ENCODE measurements around the gene TANC2. TPM values are rescaled to one million over a fixed set of nuclear protein-coding genes. Genes with fewer than 3 reads are reported as not detected.

Gene TANC2
- total and polyA plus RNA-seq, 2 donors (not counting 3 experiments of a cell fraction or from before 2014, with no cell fraction given) = 7.9 to 30.8 TPM

DNA sequence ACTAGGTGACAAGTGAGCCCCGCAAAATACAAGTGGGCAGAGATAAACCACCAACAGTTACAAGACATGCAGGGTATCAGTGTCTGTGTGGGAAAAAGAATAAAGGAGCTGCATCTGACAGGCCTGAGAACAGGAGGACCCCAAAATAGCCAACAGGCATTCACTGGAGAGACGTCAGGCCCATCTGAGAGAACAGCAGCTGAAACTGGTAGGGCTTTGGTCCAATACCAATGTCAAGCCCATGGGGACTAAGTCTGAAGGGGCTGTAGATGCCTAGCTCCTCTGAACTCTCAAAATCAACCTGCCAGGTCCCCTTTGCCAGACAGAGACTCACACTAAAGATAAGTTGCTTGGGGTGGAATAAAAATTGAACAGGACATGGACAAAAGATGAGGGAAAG, 30.5 kb upstream of the TANC2 start:
- no TSS peak for BruUV-seq (replicated peaks)
- no peaks in the 10 kb centered on the region for H3K9me1 ChIP-seq (replicated peaks; ENCODE audit: control insufficient read depth, extremely low read depth, insufficient read depth, low read length)
- H3K9me3 ChIP-seq (replicated peaks; ENCODE audit: control insufficient read depth, insufficient read depth, low read length) = no peaks in the 10 kb centered on the region
- no peaks in the 10 kb centered on the region for H3K36me3 ChIP-seq (ENCODE audit: control insufficient read depth in 2 of 2, extremely low read depth in 1 of 2, insufficient read depth in 2 of 2, low read length in 2 of 2)
- dilution Hi-C loops (cut with MboI; ENCODE audit: extremely low pct_ligation_motif_present, low sequenced_read_pairs) (no loop called here), intact Hi-C loops (cut with micrococcal nuclease) (no loop called here)
- FAIRE-seq = no peak
- H3K4me3 ChIP-seq (replicated peaks in 1 of 3; ENCODE audit: insufficient read depth in 1 of 3, low read depth in 1 of 3, low read length in 3 of 3) = no peak overlapping the region
- H3K4me1 ChIP-seq (ENCODE audit: control insufficient read depth, extremely low read depth, insufficient read depth, low read length) = no peaks in the 10 kb centered on the region
- POLR2A ChIA-PET = no interaction called here
- H3K9ac ChIP-seq (replicated peaks; ENCODE audit: extremely low read depth, insufficient read depth, low read length) = no peak overlapping the region
- TF ChIP-seq POLR2AphosphoS5 (IDR thresholded peaks at IDR 0.05; ENCODE audit: insufficient read depth, low read depth, low read length) (no peak), EZH2 (IDR thresholded peaks at IDR 0.05; ENCODE audit: borderline replicate concordance, low read depth, low read length, severe bottlenecking) (no peak), MYC (IDR thresholded peaks at IDR 0.05; ENCODE audit: low read depth, low read length) (no peak), JUN (IDR thresholded peaks at IDR 0.05; ENCODE audit: borderline replicate concordance, insufficient read depth, insufficient read length, low read depth) (no peak)
- TF ChIP-seq, protein P1, sequence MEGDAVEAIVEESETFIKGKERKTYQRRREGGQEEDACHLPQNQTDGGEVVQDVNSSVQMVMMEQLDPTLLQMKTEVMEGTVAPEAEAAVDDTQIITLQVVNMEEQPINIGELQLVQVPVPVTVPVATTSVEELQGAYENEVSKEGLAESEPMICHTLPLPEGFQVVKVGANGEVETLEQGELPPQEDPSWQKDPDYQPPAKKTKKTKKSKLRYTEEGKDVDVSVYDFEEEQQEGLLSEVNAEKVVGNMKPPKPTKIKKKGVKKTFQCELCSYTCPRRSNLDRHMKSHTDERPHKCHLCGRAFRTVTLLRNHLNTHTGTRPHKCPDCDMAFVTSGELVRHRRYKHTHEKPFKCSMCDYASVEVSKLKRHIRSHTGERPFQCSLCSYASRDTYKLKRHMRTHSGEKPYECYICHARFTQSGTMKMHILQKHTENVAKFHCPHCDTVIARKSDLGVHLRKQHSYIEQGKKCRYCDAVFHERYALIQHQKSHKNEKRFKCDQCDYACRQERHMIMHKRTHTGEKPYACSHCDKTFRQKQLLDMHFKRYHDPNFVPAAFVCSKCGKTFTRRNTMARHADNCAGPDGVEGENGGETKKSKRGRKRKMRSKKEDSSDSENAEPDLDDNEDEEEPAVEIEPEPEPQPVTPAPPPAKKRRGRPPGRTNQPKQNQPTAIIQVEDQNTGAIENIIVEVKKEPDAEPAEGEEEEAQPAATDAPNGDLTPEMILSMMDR (IDR thresholded peaks at IDR 0.05; ENCODE audit: extremely low read depth in 1 of 2, insufficient read depth in 1 of 2, low read depth in 1 of 2, low read length in 2 of 2) = no peak
- TF ChIP-seq, protein P2, sequence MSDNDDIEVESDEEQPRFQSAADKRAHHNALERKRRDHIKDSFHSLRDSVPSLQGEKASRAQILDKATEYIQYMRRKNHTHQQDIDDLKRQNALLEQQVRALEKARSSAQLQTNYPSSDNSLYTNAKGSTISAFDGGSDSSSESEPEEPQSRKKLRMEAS (IDR thresholded peaks at IDR 0.05; ENCODE audit: insufficient read depth, insufficient read length) = no peak
- CTCF ChIA-PET = interaction anchor here (1.8 kb wide), 1 partner anchor 30 kb away, joined by 3 read pairs; no protein-coding TSS in a partner anchor
- H2AFZ ChIP-seq (ENCODE audit: low read depth, low read length) = no peak overlapping the region
- DNase-seq (ENCODE audit: low read depth, low spot score) = no peak
- no peaks in the 10 kb centered on the region for H3K79me2 ChIP-seq (ENCODE audit: control insufficient read depth, insufficient read depth, low read length)
- H3K27me3 ChIP-seq (ENCODE audit: control insufficient read depth in 2 of 2, insufficient read depth in 2 of 2, low read length in 2 of 2) = peaks cover 5 to 7% of the 10 kb centered on the region in 2 experiments
- H3K27ac ChIP-seq (ENCODE audit: insufficient read depth, low read depth, low read length) = no peak overlapping the region
- no peaks in the 10 kb centered on the region for H4K20me1 ChIP-seq (replicated peaks; ENCODE audit: control insufficient read depth, extremely low read depth, insufficient read depth, low read length)
- no peak overlapping the region for H3K4me2 ChIP-seq (ENCODE audit: insufficient read depth, low read length)
